Fibroblast of mammary gland (primary cell): ENCODE data around the gene HEPH.
"Not testable (repeated sequence)": the region's sequence is repeated elsewhere in the genome, so short reads cannot be mapped to it uniquely, and the experiment has no call there.

Source experiments
- DNase-seq: peaks from one replicate; pipeline ENCODE4 v3.0.0-alpha.2; 2010; ENCODE audit warnings: low read depth
- H3K4me3 ChIP-seq: 2 replicates; pipeline ENCODE4 v1.5.1; 2011; ENCODE audit warnings: low read depth, mild to moderate bottlenecking, low read length, moderate library complexity; ENCODE audit not compliant: control insufficient read depth
- TF ChIP-seq, protein P1 (sequence below): conservative IDR thresholded peaks from 2 replicates; pipeline ENCODE4 v1.5.1; 2011; ENCODE audit warnings: low read depth, low read length, inconsistent platforms; ENCODE audit not compliant: control insufficient read depth, insufficient read depth

HEPH gene

GRCh38 chrX:66163849-66164411 is at the start of gene HEPH:
Gene HEPH, plus strand, starts transcription at chrX:66164247. Its CDS starts 6,324 bp downstream, at chrX:66170571.
- peak; percentile 62 for DNase-seq
- H3K4me3 ChIP-seq = peak within 1 kb of the TSS; percentile 45

GRCh38 chrX:66118722-66119121 is 45.3 kb upstream of the HEPH start:
- not testable (repeated sequence) for H3K4me3 ChIP-seq, DNase-seq

More at GRCh38 chrX:66163849-66164411, at the start of gene HEPH:
- TF ChIP-seq, protein P1, sequence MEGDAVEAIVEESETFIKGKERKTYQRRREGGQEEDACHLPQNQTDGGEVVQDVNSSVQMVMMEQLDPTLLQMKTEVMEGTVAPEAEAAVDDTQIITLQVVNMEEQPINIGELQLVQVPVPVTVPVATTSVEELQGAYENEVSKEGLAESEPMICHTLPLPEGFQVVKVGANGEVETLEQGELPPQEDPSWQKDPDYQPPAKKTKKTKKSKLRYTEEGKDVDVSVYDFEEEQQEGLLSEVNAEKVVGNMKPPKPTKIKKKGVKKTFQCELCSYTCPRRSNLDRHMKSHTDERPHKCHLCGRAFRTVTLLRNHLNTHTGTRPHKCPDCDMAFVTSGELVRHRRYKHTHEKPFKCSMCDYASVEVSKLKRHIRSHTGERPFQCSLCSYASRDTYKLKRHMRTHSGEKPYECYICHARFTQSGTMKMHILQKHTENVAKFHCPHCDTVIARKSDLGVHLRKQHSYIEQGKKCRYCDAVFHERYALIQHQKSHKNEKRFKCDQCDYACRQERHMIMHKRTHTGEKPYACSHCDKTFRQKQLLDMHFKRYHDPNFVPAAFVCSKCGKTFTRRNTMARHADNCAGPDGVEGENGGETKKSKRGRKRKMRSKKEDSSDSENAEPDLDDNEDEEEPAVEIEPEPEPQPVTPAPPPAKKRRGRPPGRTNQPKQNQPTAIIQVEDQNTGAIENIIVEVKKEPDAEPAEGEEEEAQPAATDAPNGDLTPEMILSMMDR = no peak

- DNase-seq, H3K4me3 ChIP-seq: not testable (repeated sequence)
Observed at GRCh38 chrX:66121354-66121753, 42.7 kb upstream of the HEPH start.

GRCh38 chrX:66126662-66127061 is 37.4 kb upstream of the HEPH start:
- DNase-seq = no peak
- TF ChIP-seq, protein P1 = no peak
- H3K4me3 ChIP-seq = no peak overlapping the region

- TF ChIP-seq, protein P1 = no peak
- no peak for DNase-seq
- H3K4me3 ChIP-seq = no peak overlapping the region
Observed at GRCh38 chrX:66130469-66130868, 33.6 kb upstream of the HEPH start.

- not testable (repeated sequence) for H3K4me3 ChIP-seq, DNase-seq
Observed at GRCh38 chrX:66135284-66135683, 28.8 kb upstream of the HEPH start.

GRCh38 chrX:66142351-66142750 is 21.7 kb upstream of the HEPH start:
- TF ChIP-seq, protein P1 = no peak
- no peak overlapping the region for H3K4me3 ChIP-seq

DNA sequence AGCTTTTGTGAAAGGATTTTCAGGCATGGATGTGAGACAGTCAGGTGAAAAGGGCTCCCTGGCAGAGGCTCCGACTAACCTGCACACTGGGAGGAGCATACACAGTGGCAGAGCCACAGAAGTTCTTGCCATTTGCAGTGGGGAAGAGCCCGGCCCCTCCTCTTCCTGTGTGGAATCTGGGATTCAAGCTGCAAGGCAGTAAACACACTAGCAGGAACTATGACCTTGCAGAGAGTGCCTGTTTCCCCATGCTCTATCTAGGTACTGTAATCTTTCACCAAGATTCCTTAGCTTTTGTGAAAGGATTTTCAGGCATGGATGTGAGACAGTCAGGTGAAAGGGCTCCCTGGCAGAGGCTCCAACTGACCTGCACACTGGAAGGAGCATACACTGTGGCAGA is 19.8 kb upstream of the HEPH start:
- no peak overlapping the region for H3K4me3 ChIP-seq
- TF ChIP-seq, protein P1 = no peak

More at GRCh38 chrX:66142351-66142750, 21.7 kb upstream of the HEPH start:
- no peak for DNase-seq

More for the DNA sequence above, 19.8 kb upstream of the HEPH start:
- no peak for DNase-seq
